ENCODE measurements around the gene GPR55.

DNA sequence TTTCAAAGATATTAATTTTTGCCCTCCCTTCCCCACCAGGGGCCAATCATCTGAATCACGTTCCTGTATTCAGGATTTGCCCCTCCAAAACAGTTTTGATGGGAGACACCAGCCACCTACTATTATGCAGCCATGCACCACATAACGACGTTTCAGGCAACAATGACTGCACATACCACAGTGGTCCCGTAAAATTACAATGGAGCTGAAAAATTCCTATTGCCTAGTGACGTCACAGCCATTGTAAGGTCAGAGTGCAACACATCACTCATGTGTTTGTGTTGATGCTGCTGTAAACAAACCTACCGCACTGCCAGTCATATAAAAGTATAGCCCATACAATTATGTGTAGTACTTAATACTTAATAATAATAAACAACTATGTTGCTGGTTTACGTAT lies 37.7 kb downstream of the GPR55 start:
- TF ChIP-seq, protein P1, sequence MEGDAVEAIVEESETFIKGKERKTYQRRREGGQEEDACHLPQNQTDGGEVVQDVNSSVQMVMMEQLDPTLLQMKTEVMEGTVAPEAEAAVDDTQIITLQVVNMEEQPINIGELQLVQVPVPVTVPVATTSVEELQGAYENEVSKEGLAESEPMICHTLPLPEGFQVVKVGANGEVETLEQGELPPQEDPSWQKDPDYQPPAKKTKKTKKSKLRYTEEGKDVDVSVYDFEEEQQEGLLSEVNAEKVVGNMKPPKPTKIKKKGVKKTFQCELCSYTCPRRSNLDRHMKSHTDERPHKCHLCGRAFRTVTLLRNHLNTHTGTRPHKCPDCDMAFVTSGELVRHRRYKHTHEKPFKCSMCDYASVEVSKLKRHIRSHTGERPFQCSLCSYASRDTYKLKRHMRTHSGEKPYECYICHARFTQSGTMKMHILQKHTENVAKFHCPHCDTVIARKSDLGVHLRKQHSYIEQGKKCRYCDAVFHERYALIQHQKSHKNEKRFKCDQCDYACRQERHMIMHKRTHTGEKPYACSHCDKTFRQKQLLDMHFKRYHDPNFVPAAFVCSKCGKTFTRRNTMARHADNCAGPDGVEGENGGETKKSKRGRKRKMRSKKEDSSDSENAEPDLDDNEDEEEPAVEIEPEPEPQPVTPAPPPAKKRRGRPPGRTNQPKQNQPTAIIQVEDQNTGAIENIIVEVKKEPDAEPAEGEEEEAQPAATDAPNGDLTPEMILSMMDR (IDR thresholded peaks at IDR 0.05), result no peak
- TF ChIP-seq POLR2A (IDR thresholded peaks at IDR 0.05), result no peak
